Measurements from ENCODE around the gene PBX3. TPM values are rescaled to one million over a fixed set of nuclear protein-coding genes. Genes with fewer than 3 reads are reported as not detected.

PBX3 gene
- total RNA-seq, 1 experiment from 2014 or later, result 46.0 TPM

DNA sequence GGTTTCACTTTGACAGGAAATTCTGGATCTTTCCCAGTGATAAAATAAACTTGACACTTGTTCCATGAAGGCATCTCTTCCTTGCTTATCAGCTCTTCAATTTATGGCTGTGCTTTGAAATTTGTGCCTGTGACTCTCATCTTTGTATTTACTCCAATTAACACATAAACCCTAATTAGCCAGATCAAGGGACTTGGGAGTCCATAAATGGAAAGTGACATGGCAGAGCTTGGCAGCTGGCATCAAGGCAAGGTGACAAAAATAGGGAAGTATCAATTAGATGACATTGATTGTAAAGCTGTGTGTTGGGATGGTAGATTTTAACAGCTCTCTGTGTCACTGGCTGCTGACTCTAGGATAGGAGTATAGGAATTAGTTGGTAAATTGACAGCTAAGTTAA lies 133.9 kb downstream of the PBX3 start:
- H3K18ac ChIP-seq (ENCODE audit: insufficient read length, low read depth, low read length), result no peak overlapping the region
- no peaks in the 10 kb centered on the region; a peak in 1 of 7 replicates for H3K36me3 Mint-ChIP-seq (ENCODE audit: insufficient read depth in 1 of 3, low read depth in 3 of 3)
- H4K8ac ChIP-seq (replicated peaks; ENCODE audit: insufficient read length, low read depth, low read length), result no peak overlapping the region
- H3K9ac ChIP-seq (ENCODE audit: extremely low read depth, insufficient read length, low read length), result no peak overlapping the region
- TF ChIP-seq, protein P1, sequence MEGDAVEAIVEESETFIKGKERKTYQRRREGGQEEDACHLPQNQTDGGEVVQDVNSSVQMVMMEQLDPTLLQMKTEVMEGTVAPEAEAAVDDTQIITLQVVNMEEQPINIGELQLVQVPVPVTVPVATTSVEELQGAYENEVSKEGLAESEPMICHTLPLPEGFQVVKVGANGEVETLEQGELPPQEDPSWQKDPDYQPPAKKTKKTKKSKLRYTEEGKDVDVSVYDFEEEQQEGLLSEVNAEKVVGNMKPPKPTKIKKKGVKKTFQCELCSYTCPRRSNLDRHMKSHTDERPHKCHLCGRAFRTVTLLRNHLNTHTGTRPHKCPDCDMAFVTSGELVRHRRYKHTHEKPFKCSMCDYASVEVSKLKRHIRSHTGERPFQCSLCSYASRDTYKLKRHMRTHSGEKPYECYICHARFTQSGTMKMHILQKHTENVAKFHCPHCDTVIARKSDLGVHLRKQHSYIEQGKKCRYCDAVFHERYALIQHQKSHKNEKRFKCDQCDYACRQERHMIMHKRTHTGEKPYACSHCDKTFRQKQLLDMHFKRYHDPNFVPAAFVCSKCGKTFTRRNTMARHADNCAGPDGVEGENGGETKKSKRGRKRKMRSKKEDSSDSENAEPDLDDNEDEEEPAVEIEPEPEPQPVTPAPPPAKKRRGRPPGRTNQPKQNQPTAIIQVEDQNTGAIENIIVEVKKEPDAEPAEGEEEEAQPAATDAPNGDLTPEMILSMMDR (conservative IDR thresholded peaks at IDR 0.05), result no peak
- 0 out of 7 replicates have a peak overlapping the region, but pooled peaks of 1 of the 3 experiments have one; percentile 56 for H3K27ac Mint-ChIP-seq
- no peaks in the 10 kb centered on the region; the same call in 1 of the 2 replicates for H3K79me2 ChIP-seq (ENCODE audit: insufficient read depth, low read length)
- peaks cover 8% of the 10 kb centered on the region; the same call in 1 of the 2 replicates for H3K4me1 ChIP-seq (ENCODE audit: insufficient read depth, low read length)
- H2AK5ac ChIP-seq (ENCODE audit: insufficient read length, low read length), result no peak overlapping the region
- H4K5ac ChIP-seq (ENCODE audit: insufficient read length, low read depth, low read length), result no peak overlapping the region
- no peaks in the 10 kb centered on the region for H3K27me3 ChIP-seq (ENCODE audit: insufficient read depth, low read length)
- no peak overlapping the region for H3K56ac ChIP-seq (ENCODE audit: insufficient read length, low read depth, low read length)
- H3K23ac ChIP-seq (ENCODE audit: insufficient read length, low read depth, low read length), result no peak overlapping the region
- no peaks in the 10 kb centered on the region for H3K79me1 ChIP-seq (ENCODE audit: insufficient read depth, low read depth, low read length, poor library complexity, severe bottlenecking)
- H3K9me3 ChIP-seq (ENCODE audit: control insufficient read depth, low read depth, low read length), result no peaks in the 10 kb centered on the region
- no peak overlapping the region for H2BK5ac ChIP-seq (ENCODE audit: insufficient read length, low read length)
- no peak overlapping the region for H2BK20ac ChIP-seq (ENCODE audit: low read depth, low read length, poor library complexity, severe bottlenecking)
- no peak overlapping the region for H3K14ac ChIP-seq (ENCODE audit: insufficient read depth, low read length)
- H2BK12ac ChIP-seq (ENCODE audit: insufficient read length, low read depth, low read length), result no peak overlapping the region
- H3K4ac ChIP-seq (ENCODE audit: low read depth, low read length), result no peak overlapping the region
- H4K91ac ChIP-seq (ENCODE audit: insufficient read length, low read depth, low read length), result no peak overlapping the region
- no peaks in the 10 kb centered on the region for H3K9me3 Mint-ChIP-seq
- no peak overlapping the region for H2AFZ ChIP-seq (ENCODE audit: low read length)
- H2BK120ac ChIP-seq (ENCODE audit: low read depth, low read length, poor library complexity, severe bottlenecking), result no peak overlapping the region
- H4K20me1 ChIP-seq (ENCODE audit: control insufficient read depth, insufficient read depth, insufficient read length), result no peaks in the 10 kb centered on the region
- peaks cover 49 to 53% of the 10 kb centered on the region in 2 experiments for H3K4me1 Mint-ChIP-seq
- no peak overlapping the region for H3T11ph ChIP-seq (ENCODE audit: low read length)
- no peak overlapping the region for H3K4me3 Mint-ChIP-seq
- no peak overlapping the region for H3K27ac ChIP-seq (ENCODE audit: insufficient read length, low read depth, low read length)
- H3K4me2 ChIP-seq (ENCODE audit: insufficient read depth, insufficient read length, low read length), result no peak overlapping the region
- no peak overlapping the region for H2BK15ac ChIP-seq (ENCODE audit: low read depth, low read length)
- H3K27me3 Mint-ChIP-seq (ENCODE audit: low read depth), result no peaks in the 10 kb centered on the region
- DNase-seq, result no peak
- H3K23me2 ChIP-seq (ENCODE audit: insufficient read length, low read depth, low read length, poor library complexity, severe bottlenecking), result no peaks in the 10 kb centered on the region
